ENCODE measurements around the gene RIMBP2.

- TF ChIP-seq CTCF (IDR thresholded peaks at IDR 0.05; ENCODE audit: low read length) (no peak), EZH2 (optimal IDR thresholded peaks at IDR 0.05; ENCODE audit: low read depth, low read length) (no peak), EZH2phosphoT487 (IDR thresholded peaks at IDR 0.05; ENCODE audit: low read length) (no peak)
Measured at GRCh38 chr12:130396667-130397066, 319.4 kb downstream of the RIMBP2 start.
